IPS DF 4.7 (cell line): ENCODE measurements around the gene PNPLA8.
"Not testable (repeated sequence)": the region's sequence is repeated elsewhere in the genome, so short reads cannot be mapped to it uniquely, and the experiment has no call there.

ENCODE experiments used
- DNase-seq: peaks from one replicate; pipeline ENCODE4 v3.0.0-alpha.2; 2013; ENCODE audit warnings: low spot score; ENCODE audit errors: extremely low read depth

PNPLA8 gene

GRCh38 chr7:108533712-108534111, 7.8 kb upstream of the PNPLA8 start:
- DNase-seq = no peak

DNA sequence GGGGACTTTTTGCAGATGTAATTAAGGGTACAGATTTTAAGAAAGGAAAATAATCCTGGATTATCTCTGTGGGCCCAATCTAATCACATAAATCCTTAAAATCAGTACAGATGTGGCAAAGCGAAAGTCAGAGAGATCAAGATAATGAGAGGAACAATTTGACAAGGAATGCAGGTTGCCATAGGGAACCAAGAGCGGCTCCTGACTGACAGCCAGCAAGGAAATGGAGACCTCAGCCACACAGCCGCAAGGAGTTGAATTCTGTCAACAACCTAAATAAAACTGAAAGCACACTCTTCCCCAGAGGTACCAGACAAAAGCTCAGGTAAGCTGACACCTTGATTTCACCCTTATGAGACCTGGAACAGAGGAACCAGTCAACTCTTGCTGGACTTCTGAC, 3.4 kb upstream of the PNPLA8 start:
- DNase-seq = no peak

DNA sequence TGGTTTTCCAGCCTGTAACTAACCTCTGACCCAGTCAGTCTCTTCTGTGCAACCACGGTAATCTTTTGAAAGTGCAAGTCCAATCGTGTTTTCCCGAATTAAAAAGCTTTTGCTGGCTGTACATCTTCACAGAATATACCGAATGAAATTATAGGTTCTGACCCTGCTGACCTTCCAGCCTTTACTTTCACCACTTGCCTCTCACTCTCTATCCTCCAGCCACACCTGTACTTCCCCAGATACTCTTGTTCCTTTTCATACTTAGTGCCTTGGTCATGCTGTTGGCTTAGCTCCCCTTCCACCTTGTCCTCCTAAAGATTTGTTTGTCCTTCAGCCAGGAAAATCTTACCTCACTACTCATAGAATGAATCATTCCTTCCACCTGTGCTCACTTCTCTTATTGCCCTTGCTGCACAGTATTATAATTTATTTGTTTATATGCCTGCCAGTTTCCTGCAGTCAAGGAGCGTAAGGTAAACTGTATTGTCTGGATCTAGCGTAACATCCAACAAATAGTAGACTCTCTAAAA, 2.3 kb upstream of the PNPLA8 start:
- DNase-seq = no peak

DNA sequence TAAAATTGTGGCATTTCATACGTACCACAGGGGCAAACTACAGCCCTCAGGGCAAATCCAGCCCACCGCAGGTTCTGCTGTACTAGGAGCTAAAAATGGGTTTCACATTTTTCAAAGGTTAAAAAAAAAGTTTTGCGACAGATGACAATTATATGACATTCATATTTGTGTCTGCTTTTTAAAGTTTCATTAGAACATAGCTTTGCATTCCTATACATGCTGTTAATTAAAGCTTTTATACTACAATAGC, 758 bp upstream of the PNPLA8 start:
- DNase-seq = no peak

- DNase-seq = no peak
Observed at GRCh38 chr7:108525327-108525984, 479 bp downstream of the PNPLA8 start.

- no peak for DNase-seq
Observed at GRCh38 chr7:108522780-108523179, 3.2 kb downstream of the PNPLA8 start.

GRCh38 chr7:108517951-108518350, 8.0 kb downstream of the PNPLA8 start:
- no peak for DNase-seq

- no peak for DNase-seq
Observed at GRCh38 chr7:108515630-108516029, 10.3 kb downstream of the PNPLA8 start.

DNA sequence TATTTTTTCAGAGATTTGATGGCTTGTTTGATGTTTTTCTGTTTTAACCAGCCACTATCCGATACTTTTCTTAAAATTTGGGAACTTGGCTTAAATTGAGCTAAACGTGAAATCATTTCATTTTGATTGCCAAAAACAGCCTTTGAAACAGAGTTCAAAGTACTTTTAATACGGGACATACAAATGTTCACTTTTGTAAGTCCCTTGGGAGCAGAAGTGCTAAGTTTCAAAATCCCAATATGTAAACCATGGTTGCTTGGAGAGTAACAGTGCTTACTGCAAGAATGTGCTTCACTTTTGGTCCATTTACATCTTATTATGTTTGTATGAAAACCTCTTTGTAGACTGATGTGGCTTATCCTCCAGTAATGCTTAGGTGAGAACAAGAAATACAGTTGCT, 10.9 kb downstream of the PNPLA8 start:
- DNase-seq = no peak

DNA sequence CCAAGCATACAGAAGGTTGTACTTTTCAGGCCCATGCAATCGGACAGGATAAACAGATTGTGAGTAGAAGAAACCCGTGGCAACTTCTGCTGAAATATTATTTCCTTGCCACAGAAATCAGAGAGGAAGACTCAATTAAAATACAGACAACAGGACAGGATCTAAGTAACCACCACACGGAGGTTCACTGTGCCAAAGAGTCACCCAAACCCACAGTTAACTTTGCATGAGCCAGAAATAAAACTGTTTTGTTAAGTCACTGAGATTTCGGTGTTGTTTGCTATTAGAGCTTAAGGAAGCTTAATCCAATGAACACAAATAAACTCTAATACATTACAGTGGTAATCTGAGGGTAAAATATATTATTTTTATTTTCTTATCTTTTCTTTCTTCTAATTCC, 14.0 kb downstream of the PNPLA8 start:
- no peak for DNase-seq

DNA sequence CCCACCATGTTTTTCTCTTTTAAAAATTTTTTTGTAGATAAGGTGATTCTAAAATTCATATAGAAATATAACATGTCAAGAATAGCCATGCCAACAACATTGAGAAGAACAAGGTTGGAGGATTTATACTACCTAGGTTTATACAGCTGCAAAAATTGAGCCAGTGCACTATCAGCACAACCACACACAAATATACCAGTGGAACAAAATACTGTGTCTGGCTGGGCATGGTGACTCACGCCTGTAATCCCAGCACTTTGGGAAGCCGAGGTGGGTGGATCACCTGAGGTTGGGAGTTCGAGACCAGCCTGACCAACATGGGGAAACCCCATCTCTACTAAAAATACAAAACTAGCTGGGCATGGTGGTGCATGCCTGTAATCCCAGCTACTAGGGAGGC, 21.4 kb downstream of the PNPLA8 start:
- DNase-seq = not testable (repeated sequence)

- no peak for DNase-seq
Observed at GRCh38 chr7:108503112-108504026, 22.6 kb downstream of the PNPLA8 start.

DNA sequence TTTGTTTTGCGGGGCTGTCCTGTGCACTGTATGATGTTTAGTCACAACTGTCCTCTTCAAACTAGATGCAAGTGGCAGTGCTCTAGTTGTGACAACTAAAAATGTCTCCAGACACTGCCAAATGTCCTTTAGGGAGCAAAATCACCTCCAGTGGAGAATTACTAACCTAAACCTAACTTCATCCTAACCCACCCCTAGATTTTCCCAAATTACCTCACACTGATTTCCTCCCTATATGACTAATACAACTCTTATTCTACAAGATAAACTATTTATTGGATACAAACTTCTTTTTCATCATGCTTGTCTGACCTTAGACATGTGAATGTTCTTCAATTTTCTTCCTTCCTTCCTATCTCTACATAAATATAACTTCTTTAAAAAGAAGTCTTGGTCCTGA, 26.4 kb downstream of the PNPLA8 start:
- no peak for DNase-seq

DNA sequence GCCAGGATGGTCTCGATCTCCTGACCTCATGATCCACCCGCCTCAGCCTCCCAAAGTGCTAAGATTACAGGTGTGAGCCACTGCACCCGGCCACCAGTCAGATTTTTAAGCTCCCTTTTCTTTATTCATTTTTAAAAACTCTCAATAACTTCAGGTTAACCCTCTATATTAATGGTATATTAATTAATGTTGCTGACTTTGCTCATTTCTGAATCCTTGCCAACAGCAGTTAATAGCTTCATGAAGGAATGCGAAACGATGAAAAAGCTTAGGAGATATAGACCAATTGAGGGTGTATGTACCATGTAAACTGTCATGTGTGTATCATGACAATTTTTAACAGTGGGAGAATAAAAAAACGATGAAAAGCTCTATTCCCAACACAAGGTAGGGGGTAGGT, 27.5 kb downstream of the PNPLA8 start:
- no peak for DNase-seq

- peak; percentile 9 for DNase-seq
Observed at GRCh38 chr7:108497082-108497725, 28.7 kb downstream of the PNPLA8 start.

GRCh38 chr7:108492742-108493141, 33.2 kb downstream of the PNPLA8 start:
- DNase-seq = no peak

DNA sequence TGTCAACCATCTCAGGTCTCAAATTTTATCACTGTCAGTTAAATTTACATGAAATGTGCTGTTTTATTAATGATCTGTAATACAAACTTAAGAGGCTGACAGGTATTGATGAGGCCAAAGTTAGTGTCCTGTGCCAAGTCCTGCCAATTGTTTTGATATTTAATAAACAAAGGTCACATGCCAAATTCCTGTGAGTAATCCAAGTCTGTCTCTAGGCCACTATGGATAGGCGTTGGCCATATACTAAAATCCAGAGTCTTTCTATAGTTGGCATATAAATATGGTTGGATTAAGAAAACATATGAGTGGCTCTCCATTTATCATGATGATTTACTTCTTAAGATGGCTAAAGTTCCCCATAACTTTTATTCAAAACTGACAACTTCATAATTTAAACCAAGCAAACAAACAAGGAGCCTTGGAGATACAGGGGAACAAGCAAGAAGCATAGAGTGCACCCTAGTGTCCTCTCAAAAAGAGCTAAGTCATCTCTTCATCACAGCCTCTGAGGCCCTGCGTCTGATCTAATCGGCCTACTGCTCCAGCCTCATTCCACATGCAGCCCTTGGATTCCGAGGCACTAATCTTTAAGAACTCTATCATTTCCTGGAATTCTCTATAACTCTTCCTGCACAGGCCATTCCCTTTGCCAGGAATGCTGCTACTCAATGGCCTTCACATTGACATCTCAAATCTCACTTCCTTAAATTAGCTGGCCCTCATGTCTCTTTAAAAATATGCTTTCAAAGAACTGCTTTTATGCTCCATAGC, 37.0 kb downstream of the PNPLA8 start:
- DNase-seq = no peak

DNA sequence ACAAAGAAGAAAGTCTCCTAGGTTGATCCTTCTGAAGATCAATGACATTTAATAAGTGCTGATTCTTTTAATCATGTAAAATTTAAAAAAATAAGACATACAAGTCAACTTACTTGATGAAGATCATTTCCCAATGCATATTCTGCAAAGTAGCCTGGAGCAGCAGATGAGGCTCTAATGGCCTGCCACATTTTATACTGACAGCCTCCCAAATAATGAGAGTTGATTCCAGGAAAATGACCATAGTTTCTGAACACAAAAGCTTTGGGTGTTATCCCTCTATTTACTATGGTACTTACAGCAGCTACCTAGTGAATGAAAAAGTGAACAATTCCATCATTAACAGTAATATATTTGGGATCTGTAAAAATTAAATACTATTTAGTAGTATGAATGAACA, 38.3 kb downstream of the PNPLA8 start:
- DNase-seq = no peak

DNA sequence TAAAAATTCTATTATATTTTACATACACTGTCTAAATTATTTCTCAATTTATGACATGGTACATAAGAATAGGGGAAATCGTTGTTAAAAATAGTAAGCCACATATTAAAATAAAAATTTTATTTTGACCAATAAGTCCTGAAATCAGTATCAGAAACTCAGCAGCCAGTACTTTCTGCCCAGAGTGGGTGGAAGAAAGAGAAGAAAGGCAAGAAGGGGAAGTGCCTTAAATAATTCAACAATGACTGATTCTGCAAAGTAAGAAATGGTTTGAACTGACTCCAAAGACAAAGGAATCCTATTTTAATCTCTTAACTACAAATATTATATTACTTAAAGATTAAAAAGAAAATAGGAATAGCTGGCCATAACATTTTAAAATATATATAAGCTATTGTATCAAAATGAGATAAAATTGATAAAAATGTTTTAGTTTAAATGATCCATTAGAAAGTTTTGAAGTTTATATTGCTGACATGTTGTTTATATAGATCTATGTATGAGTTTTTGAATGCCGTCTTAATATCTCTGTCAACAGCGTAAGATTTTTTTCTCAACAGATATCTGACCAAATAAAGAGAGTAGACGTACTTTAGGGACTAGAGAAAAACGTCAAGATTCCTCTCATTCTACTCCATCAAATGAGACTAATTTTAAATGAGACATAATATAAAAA, 39.5 kb downstream of the PNPLA8 start:
- no peak for DNase-seq

DNA sequence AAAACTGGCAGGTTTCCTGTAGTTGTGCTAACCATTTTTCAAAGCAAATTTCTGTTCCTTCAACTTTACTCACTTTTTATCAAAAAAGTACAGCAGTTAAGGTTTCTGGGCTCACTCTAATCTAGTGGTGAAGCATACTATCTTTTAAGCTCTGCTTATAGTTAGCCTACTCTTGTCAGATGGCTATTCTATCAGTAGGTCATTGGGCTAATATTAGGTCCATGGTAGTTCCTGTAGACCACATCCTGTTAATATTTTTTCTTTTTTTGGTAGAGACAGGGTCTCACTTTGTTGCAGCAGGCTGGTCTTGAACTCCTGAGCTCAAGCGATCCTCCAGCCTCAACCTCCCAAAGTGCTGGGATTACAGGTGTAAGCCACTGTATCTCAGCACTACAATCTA, 41.8 kb downstream of the PNPLA8 start:
- DNase-seq = no peak

- DNase-seq = no peak
Observed at GRCh38 chr7:108480311-108480710, 45.6 kb downstream of the PNPLA8 start.
